B cell (primary cell): Measurements from ENCODE around the gene HEBP1.

Experiments used
- CTCF ChIP-seq: fragments of 200-600 bp; IDR thresholded peaks from one replicate; pipeline ENCODE4 v1.8.0; 2022; ENCODE audit warnings: antibody characterized with exemption, mild to moderate bottlenecking
- EZH2 ChIP-seq: IDR thresholded peaks from 2 replicates; pipeline ENCODE4 v1.6.1; 2012; ENCODE audit warnings: borderline replicate concordance, low read depth, mild to moderate bottlenecking, moderate library complexity, low read length; ENCODE audit not compliant: insufficient read depth, poor library complexity, severe bottlenecking

- TF ChIP-seq CTCF (no peak), EZH2 (no peak)
These were observed 28.9 kb upstream of the HEBP1 start for GRCh38 chr12:13028825-13029570.
